Activated CD4-positive, alpha-beta T cell treated with anti-CD3 and anti-CD28 coated beads, Interleukin-2, Interleukin-4, amounts not matched to agents 100 ng/mL and 50 ng/mL, durations not matched to agents 16 hours and 8 hours (primary cell): ENCODE results near the gene CALN1.
"Not testable (repeated sequence)": the region's sequence is repeated elsewhere in the genome, so short reads cannot be mapped to it uniquely, and the experiment has no call there.

Experiments
- DNase-seq: peaks from one replicate; pipeline ENCODE4 v3.0.0-alpha.2; 2020; ENCODE audit warnings: low spot score

CALN1 gene

GRCh38 chr7:71867626-71868025, 544.5 kb downstream of the CALN1 start:
- DNase-seq, result no peak

- DNase-seq, result no peak
Measured at GRCh38 chr7:71865172-71865571, 547.0 kb downstream of the CALN1 start.

GRCh38 chr7:71864130-71864529, 548.0 kb downstream of the CALN1 start:
- DNase-seq, result no peak

GRCh38 chr7:71860572-71860971, 551.6 kb downstream of the CALN1 start:
- no peak for DNase-seq

GRCh38 chr7:71857338-71857737, 554.8 kb downstream of the CALN1 start:
- no peak for DNase-seq

- DNase-seq, result no peak
Measured at GRCh38 chr7:71854546-71855397, 557.4 kb downstream of the CALN1 start.

- no peak for DNase-seq
Measured at GRCh38 chr7:71851776-71852498, 560.2 kb downstream of the CALN1 start.

GRCh38 chr7:71846160-71846559, 566.0 kb downstream of the CALN1 start:
- DNase-seq, result no peak

- DNase-seq, result no peak
Measured at GRCh38 chr7:71843676-71844075, 568.5 kb downstream of the CALN1 start.

- no peak for DNase-seq
Measured at GRCh38 chr7:71842786-71843185, 569.4 kb downstream of the CALN1 start.

- DNase-seq, result no peak
Measured at GRCh38 chr7:71842381-71842780, 569.8 kb downstream of the CALN1 start.

GRCh38 chr7:71835056-71835455, 577.1 kb downstream of the CALN1 start:
- no peak for DNase-seq

GRCh38 chr7:71829515-71829914, 582.6 kb downstream of the CALN1 start:
- no peak for DNase-seq

GRCh38 chr7:71828361-71828760, 583.8 kb downstream of the CALN1 start:
- no peak for DNase-seq

GRCh38 chr7:71826141-71826540, 586.0 kb downstream of the CALN1 start:
- no peak for DNase-seq

- DNase-seq, result no peak
Measured at GRCh38 chr7:71824006-71824760, 588.0 kb downstream of the CALN1 start.

- not testable (repeated sequence) for DNase-seq
Measured at GRCh38 chr7:71822406-71822805, 589.7 kb downstream of the CALN1 start.

GRCh38 chr7:71817916-71818315, 594.2 kb downstream of the CALN1 start:
- no peak for DNase-seq

GRCh38 chr7:71808115-71808514, 604.0 kb downstream of the CALN1 start:
- DNase-seq, result no peak

GRCh38 chr7:71804256-71804655, 607.9 kb downstream of the CALN1 start:
- DNase-seq, result no peak

GRCh38 chr7:71801976-71802375, 610.2 kb downstream of the CALN1 start:
- DNase-seq, result no peak

GRCh38 chr7:71800321-71800720, 611.8 kb downstream of the CALN1 start:
- DNase-seq, result no peak

- no peak for DNase-seq
Measured at GRCh38 chr7:71795410-71795809, 616.7 kb downstream of the CALN1 start.
